Spinal cord (tissue), 10 donors: ENCODE measurements around the gene CACNB2. TPM values are rescaled to one million over a fixed set of nuclear protein-coding genes. Genes with fewer than 3 reads are reported as not detected.

Experiments
- DNase-seq, 6 donors: peaks; one replicate each; pipeline versions ENCODE4 v3.0.0 to v3.0.0-alpha.2; 2013 to 2015; ENCODE audit warnings: low spot score in 6 of 6, low read depth in 4 of 6
- H3K27ac ChIP-seq: one replicate; pipeline ENCODE4 v1.5.1; 2013; ENCODE audit warnings: low read depth, low read length, control low read depth
- H3K27me3 ChIP-seq: one replicate; pipeline ENCODE4 v1.6.1; 2013; ENCODE audit warnings: low read length; ENCODE audit not compliant: control insufficient read depth, insufficient read depth
- H3K36me3 ChIP-seq: one replicate; pipeline ENCODE4 v1.6.1; 2013; ENCODE audit warnings: low read length; ENCODE audit not compliant: control insufficient read depth, insufficient read depth
- H3K4me1 ChIP-seq: one replicate; pipeline ENCODE4 v1.6.1; 2013; ENCODE audit warnings: low read length; ENCODE audit not compliant: control insufficient read depth, insufficient read depth
- H3K4me3 ChIP-seq: one replicate; pipeline ENCODE4 v1.5.1; 2013; ENCODE audit warnings: low read depth, low read length, control low read depth
- H3K9me3 ChIP-seq: one replicate; pipeline ENCODE4 v1.6.1; 2013; ENCODE audit warnings: low read length; ENCODE audit not compliant: control insufficient read depth, insufficient read depth
- WGBS: methylation state at CpG from one replicate; pipeline ENCODE4 v1.1.5; 2013; ENCODE audit warnings: missing lambda C conversion rate; ENCODE audit not compliant: insufficient coverage; 5-methylcytosine and 5-hydroxymethylcytosine counted together
- long read RNA-seq, 4 donors: transcript quantifications; one replicate each; lab custom pipeline, GENCODE V29; 2026
- polyA plus RNA-seq, 2 donors: library from polyadenylated mRNA; unstranded; fragments of 120-200 nt; gene quantifications; one replicate each; pipeline ENCODE4 v1.2.1, GENCODE V29; 2013; ENCODE audit not compliant: insufficient read length in 2 of 2
- total RNA-seq, 2 donors: library from RNA; depleted of rRNA in 1 of 2; stranded (reverse); fragments of 120-200 nt in 1 of 2; fragments of >200 nt in 1 of 2; gene quantifications; one replicate each; pipeline versions ENCODE4 v1.2.3 to v1.2.4, GENCODE V29; 2013 to 2014
- donor health status: healthy.

CACNB2 gene
- 10 to 100 TPM; 26.6 to 32.7 TPM for total RNA-seq
- 10 to 100 TPM; 18.4 to 23.3 TPM for polyA plus RNA-seq
- long read RNA-seq, donor 1, partial matches to known transcripts, result 0 of 1 reads
- long read RNA-seq, donor 1, other reads (novel, unspliced or antisense), result 0 of 1 reads
- long read RNA-seq, donor 2, partial matches to known transcripts, result 0 of 1 reads
- long read RNA-seq, donor 2, other reads (novel, unspliced or antisense), result 0 of 1 reads
- long read RNA-seq, donor 3, partial matches to known transcripts, result 0 of 1 reads
- long read RNA-seq, donor 3, other reads (novel, unspliced or antisense), result 0 of 1 reads
- long read RNA-seq, donor 4, result 0 reads

DNA sequence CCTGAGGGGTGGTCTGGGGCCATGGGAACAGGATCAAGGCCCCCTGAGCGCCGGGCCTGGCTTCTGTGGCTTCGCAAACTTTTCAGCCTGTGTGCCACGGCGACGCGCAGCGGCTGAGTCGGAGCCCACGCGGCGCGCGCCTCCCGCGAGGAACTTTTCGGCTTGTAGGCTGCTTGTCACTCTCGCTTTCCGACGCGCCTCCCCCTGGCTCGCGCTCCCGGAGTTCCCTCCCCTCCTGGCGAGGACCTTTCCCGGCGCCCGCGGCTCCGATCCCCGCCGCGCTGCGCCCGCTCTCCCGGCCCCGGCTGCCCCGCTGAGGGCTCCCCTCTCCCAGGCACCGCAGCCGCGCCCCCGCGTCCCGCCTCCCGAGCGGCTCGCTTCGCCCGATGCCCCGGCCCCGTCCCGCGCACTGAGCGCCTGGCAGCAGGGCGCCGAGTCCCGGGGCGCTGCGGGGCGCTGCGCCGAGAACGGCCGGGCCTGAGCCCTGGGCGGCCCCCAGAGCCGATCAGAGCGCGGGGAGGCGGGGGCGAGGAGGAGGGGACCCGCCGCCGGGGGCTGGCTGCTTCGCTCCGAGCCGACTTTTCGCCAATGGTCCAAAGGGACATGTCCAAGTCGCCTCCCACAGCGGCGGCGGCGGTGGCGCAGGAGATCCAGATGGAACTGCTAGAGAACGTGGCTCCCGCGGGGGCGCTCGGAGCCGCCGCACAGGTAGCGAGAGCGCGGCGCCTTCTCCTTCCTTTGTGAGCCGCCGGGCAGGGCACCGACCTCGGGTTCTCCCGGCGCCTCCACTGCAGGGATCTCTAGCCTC lies at the start of gene CACNB2:
CACNB2 (plus strand) TSS at position 276 of the 808 bp plus-strand sequence.
- under 1% methylated on average over 100 of the region's 100 CpGs for WGBS
- Histone ChIP-seq H3K4me1 (peaks cover 16% of the 10 kb centered on the region), H3K4me3 (peak within 1 kb of the TSS; percentile 70), H3K27me3 (peaks cover 3% of the 10 kb centered on the region), H3K27ac (peak within 1 kb of the TSS; percentile 78), H3K36me3 (no peaks in the 10 kb centered on the region), H3K9me3 (no peaks in the 10 kb centered on the region)
- DNase-seq, result peak in 3 of 6 donors; percentile 62 to 88 (median 88)

DNA sequence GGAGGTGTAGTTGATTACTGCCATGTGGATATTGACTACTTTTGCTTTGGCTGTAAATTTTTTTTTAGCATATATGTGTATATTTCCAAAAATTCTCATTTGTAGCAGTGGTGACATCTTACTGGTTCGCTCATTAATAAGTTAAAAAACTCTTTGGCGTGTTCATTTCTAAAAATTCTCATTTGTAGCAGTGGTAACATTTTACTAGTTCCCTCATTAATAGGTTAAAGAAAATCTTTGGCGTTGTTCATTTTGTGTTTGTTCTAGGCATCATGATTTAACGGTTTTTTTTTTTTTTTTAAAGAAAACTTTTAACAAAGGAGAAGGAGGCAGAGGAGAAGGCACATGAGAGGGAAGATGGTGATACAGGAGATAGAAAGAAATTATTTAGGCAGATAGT lies 45.9 kb upstream of the CACNB2 start:
- Histone ChIP-seq H3K36me3 (no peaks in the 10 kb centered on the region), H3K9me3 (no peaks in the 10 kb centered on the region), H3K27ac (no peak overlapping the region), H3K27me3 (no peaks in the 10 kb centered on the region), H3K4me1 (no peaks in the 10 kb centered on the region), H3K4me3 (no peak overlapping the region)
- no peak for DNase-seq
- WGBS, result no CpG with 5 or more reads among the region's 4 CpGs

DNA sequence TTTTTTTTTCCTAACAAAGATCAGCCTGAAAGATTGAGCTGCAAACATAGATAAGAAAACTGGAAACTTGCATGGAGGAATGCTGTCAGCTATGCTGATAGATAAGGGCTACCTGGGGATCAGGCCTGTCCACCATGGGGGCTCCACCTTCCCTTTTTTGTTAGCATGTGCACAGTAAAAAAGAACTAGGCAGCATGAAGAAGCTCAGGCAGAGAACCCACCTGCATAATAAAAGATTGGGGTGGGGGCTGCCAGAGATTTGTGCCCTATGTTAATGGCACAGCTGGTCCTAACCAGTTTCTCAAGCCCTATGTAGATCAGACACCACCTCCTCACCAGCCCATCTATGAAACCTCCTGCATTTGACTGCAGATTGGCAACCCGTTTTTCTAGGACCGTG lies 45.4 kb upstream of the CACNB2 start:
- no peaks in the 10 kb centered on the region for H3K27me3 ChIP-seq
- no peak overlapping the region for H3K27ac ChIP-seq
- H3K36me3 ChIP-seq, result no peaks in the 10 kb centered on the region
- no CpG with 5 or more reads among the region's 2 CpGs for WGBS
- H3K4me1 ChIP-seq, result no peaks in the 10 kb centered on the region
- no peak overlapping the region for H3K4me3 ChIP-seq
- no peak for DNase-seq
- no peaks in the 10 kb centered on the region for H3K9me3 ChIP-seq

DNA sequence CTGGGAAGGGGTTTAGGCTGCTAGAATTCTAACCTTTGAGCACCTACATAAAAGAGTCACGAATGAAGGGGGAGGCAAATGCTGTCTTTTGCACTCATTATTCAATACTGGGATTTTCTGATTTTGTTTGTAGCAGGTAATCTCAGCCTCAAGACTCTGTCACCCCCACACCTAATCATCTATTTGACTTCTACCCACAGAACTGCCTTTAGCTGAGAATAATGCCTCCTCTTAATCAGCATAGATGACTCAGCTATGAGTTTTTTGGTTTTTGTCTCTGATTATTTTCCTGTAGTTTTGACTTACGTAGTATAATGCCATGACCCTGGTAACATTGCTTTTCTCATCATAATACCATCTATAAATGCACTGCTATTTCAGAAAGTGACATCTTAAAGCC lies 42.7 kb upstream of the CACNB2 start:
- no peak overlapping the region for H3K4me3 ChIP-seq
- H3K36me3 ChIP-seq, result no peaks in the 10 kb centered on the region
- H3K27me3 ChIP-seq, result no peaks in the 10 kb centered on the region
- H3K9me3 ChIP-seq, result no peaks in the 10 kb centered on the region
- DNase-seq, result no peak
- no CpG with 5 or more reads among the region's 2 CpGs for WGBS
- H3K27ac ChIP-seq, result no peak overlapping the region
- no peaks in the 10 kb centered on the region for H3K4me1 ChIP-seq

DNA sequence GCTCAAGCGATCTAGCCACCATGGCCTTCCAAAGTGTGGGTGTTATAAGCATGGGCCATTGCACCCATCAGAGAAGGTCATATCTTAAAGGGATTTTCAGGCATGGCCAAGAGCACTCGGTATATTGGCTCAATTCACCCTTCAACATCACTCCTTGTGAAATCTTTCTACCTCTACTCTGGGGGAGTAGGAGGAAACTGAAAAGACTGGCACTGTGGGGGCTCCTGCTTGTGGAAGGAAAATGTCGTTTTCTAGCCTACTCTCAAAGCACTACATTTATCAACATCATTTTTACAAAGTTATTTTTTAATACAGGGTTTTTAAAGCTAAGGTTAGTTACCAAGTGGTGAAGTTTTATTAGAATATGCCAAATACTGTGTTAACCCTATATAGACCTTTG lies 42.0 kb upstream of the CACNB2 start:
- no peak overlapping the region for H3K27ac ChIP-seq
- no peak overlapping the region for H3K4me3 ChIP-seq
- H3K36me3 ChIP-seq, result no peaks in the 10 kb centered on the region
- H3K27me3 ChIP-seq, result no peaks in the 10 kb centered on the region
- no peaks in the 10 kb centered on the region for H3K4me1 ChIP-seq
- no peaks in the 10 kb centered on the region for H3K9me3 ChIP-seq
- WGBS, result 100% methylated on average over 1 of the region's 3 CpGs
- DNase-seq, result no peak

DNA sequence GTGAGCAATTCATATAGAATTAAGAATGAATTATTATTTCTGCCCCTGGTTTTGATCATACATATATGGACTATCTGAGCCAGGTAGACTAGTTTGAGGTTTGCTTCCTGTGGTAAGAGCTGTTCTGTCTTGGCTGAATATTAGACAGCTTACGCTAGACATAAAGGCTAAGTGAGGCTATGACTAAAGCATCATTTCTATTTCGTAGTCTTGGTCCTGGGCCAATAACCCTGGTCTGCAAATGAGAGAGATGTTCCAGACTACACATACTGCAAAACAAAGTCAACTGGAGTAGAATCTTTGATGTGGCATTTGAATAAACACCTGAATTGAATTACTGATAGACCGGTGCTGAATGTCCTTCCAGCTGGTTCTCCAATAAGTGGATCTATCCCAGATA lies 40.8 kb upstream of the CACNB2 start:
- Histone ChIP-seq H3K27ac (no peak overlapping the region), H3K36me3 (no peaks in the 10 kb centered on the region), H3K27me3 (no peaks in the 10 kb centered on the region), H3K9me3 (no peaks in the 10 kb centered on the region), H3K4me3 (no peak overlapping the region), H3K4me1 (no peaks in the 10 kb centered on the region)
- no peak for DNase-seq
- no CpG with 5 or more reads among the region's 3 CpGs for WGBS

DNA sequence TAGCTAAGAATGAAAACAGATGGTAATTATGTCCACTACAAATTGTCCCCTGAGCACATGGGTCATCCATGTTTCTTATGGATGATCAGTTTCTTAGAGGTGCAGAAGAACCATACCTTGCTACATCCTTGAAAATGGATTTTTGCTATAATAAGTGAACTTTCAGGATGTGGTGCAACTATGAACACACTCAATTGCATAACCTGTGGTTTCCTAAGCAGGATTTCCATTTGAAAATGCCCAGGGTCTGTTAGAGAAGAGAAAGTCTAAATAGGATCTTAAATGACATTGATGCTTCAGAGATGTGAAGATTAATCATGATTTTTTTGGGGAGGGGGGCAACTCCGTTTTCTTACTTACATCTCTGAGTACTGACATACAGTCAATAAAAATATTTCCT lies 39.6 kb upstream of the CACNB2 start:
- no peaks in the 10 kb centered on the region for H3K4me1 ChIP-seq
- no peaks in the 10 kb centered on the region for H3K9me3 ChIP-seq
- no peak overlapping the region for H3K27ac ChIP-seq
- WGBS, result no CpG with 5 or more reads among the region's 1 CpG
- no peak overlapping the region for H3K4me3 ChIP-seq
- no peaks in the 10 kb centered on the region for H3K36me3 ChIP-seq
- no peaks in the 10 kb centered on the region for H3K27me3 ChIP-seq
- no peak for DNase-seq

DNA sequence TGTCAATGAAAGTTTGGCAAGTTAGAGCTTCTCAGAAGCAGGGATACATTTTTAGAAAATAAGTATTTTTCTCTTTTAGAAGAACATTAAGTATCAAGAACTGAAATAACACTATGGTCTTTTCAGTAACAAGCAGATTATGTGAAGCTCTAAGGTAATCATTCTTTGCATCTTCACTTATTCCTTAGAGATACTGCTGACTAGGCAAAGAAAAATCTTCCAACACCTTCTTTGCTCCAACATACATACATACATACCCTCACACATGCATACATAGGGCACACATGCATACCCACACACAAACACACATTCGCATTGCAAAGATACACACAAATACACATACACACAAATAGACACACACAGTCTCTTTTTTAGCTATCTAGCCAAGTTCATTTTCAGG lies 37.8 kb upstream of the CACNB2 start:
- H3K27ac ChIP-seq, result no peak overlapping the region
- no peaks in the 10 kb centered on the region for H3K9me3 ChIP-seq
- 100% methylated on average over 1 of the region's 1 CpG for WGBS
- no peaks in the 10 kb centered on the region for H3K4me1 ChIP-seq
- no peak overlapping the region for H3K4me3 ChIP-seq
- DNase-seq, result no peak
- H3K27me3 ChIP-seq, result no peaks in the 10 kb centered on the region
- H3K36me3 ChIP-seq, result no peaks in the 10 kb centered on the region

DNA sequence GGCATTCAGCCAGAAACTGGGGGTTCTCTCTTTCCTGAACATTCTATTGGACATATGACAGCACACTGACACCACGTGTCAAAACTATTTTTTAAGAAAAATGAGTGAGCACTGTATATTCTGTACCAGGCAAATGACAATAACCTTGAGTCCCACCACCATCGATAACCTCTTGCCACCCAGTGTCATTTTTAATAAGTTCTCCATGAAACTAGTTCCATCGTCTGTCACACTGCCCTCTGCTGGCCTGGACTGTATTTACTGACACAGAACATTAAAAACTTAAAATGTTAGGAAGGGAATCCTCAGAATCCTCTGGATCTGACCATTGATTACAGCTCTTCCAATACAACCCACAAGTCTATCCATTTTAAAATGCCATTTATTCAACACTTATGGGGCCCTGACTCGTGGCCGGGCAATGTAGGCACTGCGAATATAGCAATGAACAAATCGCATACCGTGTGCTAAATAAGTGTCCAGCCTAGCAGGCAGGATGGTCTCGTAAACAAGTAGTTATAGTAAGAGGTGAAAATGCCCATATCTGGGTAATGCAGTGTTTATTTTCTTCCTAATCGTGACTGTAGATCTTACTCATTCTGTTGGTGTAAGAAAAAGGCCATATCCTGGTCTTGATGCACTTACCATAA lies 35.9 kb upstream of the CACNB2 start:
- H3K27ac ChIP-seq, result no peak overlapping the region
- no peaks in the 10 kb centered on the region for H3K36me3 ChIP-seq
- H3K9me3 ChIP-seq, result no peaks in the 10 kb centered on the region
- H3K27me3 ChIP-seq, result no peaks in the 10 kb centered on the region
- no peak overlapping the region for H3K4me3 ChIP-seq
- peak in 2 of 6 donors; percentile 17 to 29 for DNase-seq
- WGBS, result 94% methylated on average over 7 of the region's 10 CpGs
- H3K4me1 ChIP-seq, result no peaks in the 10 kb centered on the region
